Stimulated activated CD4-positive, alpha-beta T cell treated with anti-CD3 and anti-CD28 coated beads, Interleukin-12 subunit alpha, Interleukin-12 subunit beta, amount 100 ng/mL, for 4 hours (primary cell): ENCODE measurements around the gene TM9SF2.
A peak's percentile ranks its signal among the peaks of the same experiment; 100 is the strongest.

Source experiments
- DNase-seq: peaks from one replicate; pipeline ENCODE4 v3.0.0-alpha.2; 2020

The TM9SF2 gene

GRCh38 chr13:99580500-99581268 is 79.4 kb downstream of the TM9SF2 start:
- no peak for DNase-seq

DNA sequence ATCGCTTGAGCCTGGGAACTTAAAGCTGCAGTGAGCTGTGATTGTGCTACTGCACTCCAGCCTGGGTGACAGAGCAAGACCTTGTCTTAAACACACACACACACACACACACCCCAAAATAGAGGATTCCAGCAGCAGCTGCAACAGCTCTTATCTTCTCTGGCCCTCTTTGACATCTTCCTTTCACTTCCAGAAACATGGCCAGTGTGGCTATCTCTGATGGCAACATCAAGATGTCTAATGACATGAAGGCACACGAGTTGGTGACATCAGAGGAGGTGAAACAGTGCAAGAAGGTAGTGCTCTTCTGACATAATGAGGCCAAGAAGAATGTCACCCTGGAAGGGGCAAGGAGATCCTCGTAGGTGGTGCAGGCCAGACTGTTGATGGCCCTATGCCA is 81.2 kb downstream of the TM9SF2 start:
- DNase-seq, result no peak

DNA sequence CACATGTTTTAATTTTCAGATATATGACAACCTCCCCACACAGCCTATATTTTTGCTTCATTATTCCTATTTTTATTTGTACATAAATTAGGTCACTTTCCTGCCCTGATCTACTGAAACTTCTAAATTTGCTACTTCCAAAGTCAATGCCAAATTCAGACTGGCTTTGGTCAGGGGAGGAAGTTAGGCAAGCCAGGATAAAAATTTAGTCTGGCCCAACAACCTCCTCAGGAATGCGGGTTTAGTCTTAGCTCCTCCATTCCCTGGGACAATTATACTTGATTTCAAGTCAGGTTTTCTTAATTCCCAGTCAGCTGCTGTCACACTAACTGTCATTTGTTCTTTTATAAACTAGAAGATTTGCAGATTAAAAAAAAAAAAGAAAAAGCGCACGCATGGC is 84.3 kb downstream of the TM9SF2 start:
- no peak for DNase-seq

DNA sequence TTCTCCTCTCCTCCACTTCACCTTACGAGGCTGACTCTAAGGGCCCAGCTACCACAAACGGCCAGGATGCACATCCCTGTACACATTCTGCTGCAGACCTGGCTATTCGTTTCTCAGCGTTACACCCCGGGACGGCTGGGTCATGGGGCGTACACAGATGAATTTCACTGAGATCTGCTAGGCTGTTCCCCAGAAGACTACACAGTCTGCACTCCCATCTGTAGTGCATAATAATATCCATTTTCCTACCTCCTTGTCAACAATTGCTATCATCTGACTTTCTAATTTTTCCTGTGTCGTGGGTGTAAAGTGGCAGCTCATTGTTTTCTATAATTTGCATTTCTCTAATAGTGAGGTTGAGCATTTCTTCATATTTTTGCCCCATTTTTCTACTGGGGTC is 85.7 kb downstream of the TM9SF2 start:
- DNase-seq, result no peak

DNA sequence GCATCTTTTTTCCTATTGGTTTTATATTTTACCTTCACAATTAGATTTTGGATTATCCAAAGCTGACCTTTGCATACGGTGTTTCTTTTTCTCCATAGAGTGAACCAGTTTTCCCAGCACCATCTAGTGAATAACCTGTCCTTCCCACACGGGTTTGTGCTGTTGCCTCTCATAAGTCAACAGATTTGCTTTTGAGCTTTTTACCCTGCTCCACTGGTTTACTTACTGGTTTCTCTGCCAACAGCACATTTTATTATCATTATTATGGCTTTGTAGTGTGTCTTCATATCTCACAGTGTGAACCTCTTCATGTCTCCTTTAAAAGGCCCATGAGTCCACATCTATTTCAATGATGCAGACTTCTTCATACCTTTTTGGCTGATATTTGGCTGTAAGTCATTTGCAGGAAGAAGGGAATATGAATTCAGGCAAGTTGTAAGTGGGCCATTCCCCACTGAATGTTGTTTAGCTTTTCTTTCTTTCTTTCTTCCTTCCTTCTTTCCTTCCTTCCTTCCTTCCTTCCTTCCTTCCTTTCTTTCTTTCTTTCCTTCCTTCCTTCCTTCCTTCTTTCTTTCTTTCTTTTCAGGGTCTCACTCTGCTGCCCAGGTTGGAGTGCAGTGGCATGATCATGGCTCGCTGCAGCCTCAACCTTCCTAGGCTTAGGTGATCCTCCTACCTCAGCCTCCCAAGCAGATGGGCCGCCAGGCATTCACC is 86.8 kb downstream of the TM9SF2 start:
- no peak for DNase-seq

- no peak for DNase-seq
These were observed 88.3 kb downstream of the TM9SF2 start for GRCh38 chr13:99589575-99589974.

- DNase-seq, result no peak
These were observed 89.3 kb downstream of the TM9SF2 start for GRCh38 chr13:99590519-99591011.

DNA sequence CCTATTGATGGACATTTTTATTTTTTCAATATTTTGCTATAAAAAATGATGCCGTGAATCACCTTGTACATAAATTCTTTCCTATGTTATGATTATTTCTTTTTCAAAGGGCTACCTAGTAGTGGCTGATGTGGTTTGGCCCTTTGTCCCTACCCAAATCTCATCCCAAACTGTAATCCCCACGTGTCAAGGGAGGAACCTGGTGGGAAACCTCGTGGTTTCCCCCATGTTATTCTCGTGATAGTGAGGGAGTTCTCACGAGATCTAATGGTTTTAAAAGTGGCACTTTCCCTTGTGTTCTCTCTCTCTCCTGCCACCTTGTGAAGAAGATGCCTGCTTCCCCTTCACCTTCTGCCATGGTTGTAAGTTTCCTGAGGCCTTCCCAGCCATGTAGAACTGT is 94.9 kb downstream of the TM9SF2 start:
- DNase-seq, result no peak

- no peak for DNase-seq
These were observed 99.0 kb downstream of the TM9SF2 start for GRCh38 chr13:99600318-99600717.

- no peak for DNase-seq
These were observed 100.3 kb downstream of the TM9SF2 start for GRCh38 chr13:99601535-99601934.

DNA sequence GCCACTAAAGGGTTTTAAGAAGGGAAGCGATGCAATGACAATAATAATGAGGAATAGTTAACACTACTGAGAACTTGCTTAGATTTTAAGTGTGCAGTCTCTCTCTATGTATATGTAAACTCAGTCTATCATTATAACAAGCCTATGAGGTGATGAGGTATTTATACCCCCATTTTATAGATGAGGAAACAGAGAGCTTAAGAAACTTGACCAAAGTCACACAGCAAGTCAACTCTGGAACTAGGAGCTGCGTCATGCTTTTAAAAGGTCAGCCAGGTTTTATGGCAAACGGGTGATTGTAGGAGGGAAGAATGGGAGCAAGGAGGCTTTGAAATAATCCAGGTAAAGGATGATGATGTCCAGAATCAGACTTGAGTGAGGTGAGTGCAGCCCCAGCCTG is 103.4 kb downstream of the TM9SF2 start:
- DNase-seq, result no peak

- DNase-seq, result peak; percentile 36
These were observed 104.4 kb downstream of the TM9SF2 start for GRCh38 chr13:99605420-99606323.

DNA sequence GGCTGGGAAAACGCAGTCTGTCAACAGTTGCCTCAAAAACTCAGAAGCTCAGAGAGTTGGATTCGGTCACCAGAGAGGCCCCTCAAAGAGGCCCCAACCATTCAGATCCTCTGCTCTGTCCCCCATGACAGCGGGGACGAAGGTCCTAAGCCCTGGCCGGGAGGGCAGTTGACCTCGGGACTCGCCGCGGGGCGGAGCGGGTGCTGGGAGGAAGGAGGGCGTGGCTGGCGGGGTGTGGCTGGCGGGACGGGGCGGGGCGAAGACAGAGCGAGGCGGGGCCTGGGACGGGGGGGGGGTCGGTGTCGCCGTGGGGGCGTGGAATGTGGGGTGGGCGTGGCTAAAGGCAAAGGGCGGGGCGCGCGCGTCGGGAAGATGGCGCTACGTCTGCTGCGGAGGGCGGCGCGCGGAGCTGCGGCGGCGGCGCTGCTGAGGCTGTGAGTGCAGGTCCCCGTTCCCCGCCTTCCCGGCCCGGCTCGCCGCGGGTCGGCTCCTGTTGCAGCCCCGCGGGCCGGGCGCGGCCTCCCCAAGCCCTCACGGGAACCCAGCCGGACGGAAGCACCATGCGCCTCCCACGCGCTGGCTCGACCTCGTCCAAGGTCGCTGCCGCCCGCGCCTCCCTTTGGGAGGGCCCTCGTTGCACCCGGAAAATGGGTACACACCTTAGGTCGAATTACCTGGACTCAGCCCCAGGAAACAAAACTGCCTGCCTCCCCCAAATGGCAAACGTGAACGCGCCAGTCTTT is 105.2 kb downstream of the TM9SF2 start, which contains the start of gene CLYBL:
TSS of gene CLYBL (plus strand) at position 367 of the 743 bp plus-strand sequence.
- DNase-seq, result peak; percentile 93

- no peak for DNase-seq
These were observed 107.1 kb downstream of the TM9SF2 start for GRCh38 chr13:99608345-99608744.

GRCh38 chr13:99610702-99611289 is 109.5 kb downstream of the TM9SF2 start:
- no peak for DNase-seq
